ENCODE measurements around the gene POLN. TPM values are rescaled to one million over a fixed set of nuclear protein-coding genes. Genes with fewer than 3 reads are reported as not detected.

The POLN gene
- total and polyA plus RNA-seq, 2 donors from 2014 or later = 1.3 to 3.8 TPM

DNA sequence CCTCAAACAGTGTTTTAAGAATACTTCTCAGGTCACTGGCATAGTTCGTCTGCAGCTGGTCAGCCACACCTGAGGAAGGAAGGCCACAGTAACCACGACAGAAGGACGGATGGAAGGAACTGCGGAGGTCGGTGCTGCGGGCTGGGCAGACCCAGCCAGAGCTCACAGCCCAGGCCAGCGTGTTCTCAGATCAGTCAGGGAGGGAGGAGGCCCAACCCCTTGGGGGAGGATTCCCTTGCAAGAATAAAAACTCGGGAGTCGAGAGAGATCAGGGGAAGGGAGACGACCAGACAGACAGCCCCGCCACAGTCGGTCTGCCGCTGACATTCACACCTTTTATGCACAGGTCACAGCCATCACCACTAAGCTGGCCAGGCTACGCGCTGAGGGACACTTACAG lies 31.3 kb upstream of the POLN start:
- Histone ChIP-seq H3K36me3 (ENCODE audit: control insufficient read depth in 2 of 3, insufficient read depth in 3 of 3, low read length in 3 of 3) (peaks cover 0 to 2% (median 0%) of the 10 kb centered on the region in 3 donors), H3K27me3 (ENCODE audit: control insufficient read depth, insufficient read depth, low read length) (no peaks in the 10 kb centered on the region), H3K4me3 (ENCODE audit: low read length in 3 of 3) (no peak overlapping the region), H3K4me1 (ENCODE audit: control insufficient read depth in 2 of 3, insufficient read depth in 2 of 3, low read depth in 1 of 3, low read length in 3 of 3) (no peaks in the 10 kb centered on the region), H3K27ac (ENCODE audit: low read depth in 2 of 2, low read length in 2 of 2) (no peak overlapping the region), H3K9ac (ENCODE audit: low read length in 3 of 3) (no peak overlapping the region), H3K9me3 (ENCODE audit: control insufficient read depth in 2 of 3, insufficient read depth in 1 of 3, low read length in 3 of 3) (no peaks in the 10 kb centered on the region)
- TF ChIP-seq, protein P1, sequence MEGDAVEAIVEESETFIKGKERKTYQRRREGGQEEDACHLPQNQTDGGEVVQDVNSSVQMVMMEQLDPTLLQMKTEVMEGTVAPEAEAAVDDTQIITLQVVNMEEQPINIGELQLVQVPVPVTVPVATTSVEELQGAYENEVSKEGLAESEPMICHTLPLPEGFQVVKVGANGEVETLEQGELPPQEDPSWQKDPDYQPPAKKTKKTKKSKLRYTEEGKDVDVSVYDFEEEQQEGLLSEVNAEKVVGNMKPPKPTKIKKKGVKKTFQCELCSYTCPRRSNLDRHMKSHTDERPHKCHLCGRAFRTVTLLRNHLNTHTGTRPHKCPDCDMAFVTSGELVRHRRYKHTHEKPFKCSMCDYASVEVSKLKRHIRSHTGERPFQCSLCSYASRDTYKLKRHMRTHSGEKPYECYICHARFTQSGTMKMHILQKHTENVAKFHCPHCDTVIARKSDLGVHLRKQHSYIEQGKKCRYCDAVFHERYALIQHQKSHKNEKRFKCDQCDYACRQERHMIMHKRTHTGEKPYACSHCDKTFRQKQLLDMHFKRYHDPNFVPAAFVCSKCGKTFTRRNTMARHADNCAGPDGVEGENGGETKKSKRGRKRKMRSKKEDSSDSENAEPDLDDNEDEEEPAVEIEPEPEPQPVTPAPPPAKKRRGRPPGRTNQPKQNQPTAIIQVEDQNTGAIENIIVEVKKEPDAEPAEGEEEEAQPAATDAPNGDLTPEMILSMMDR (IDR thresholded peaks at IDR 0.05; ENCODE audit: borderline replicate concordance, extremely low read depth, insufficient read depth) = no peak
- FAIRE-seq (no peak), DNase-seq (peak in 1 of 5 donors; percentile 49)
- intact Hi-C loops (cut with DNase I) = no loop called here

DNA sequence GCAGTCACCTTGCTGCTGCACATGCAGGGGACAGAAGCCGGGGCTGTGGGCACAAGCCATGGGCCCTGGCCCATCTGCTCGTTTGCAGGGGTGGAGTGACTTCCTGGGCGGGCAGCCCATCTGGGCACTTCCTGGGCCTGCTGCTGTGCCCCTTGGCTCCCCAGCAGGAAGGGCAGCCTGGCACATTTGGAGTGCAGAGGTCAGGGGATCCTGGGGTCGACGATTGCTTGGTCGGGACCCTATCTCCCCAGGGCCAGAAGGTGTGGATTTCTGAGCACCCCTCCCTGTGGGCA lies 30.9 kb upstream of the POLN start:
- Histone ChIP-seq H3K4me3 (ENCODE audit: low read length in 3 of 3) (no peak overlapping the region), H3K4me1 (ENCODE audit: control insufficient read depth in 2 of 3, insufficient read depth in 2 of 3, low read depth in 1 of 3, low read length in 3 of 3) (no peaks in the 10 kb centered on the region), H3K9me3 (ENCODE audit: control insufficient read depth in 2 of 3, insufficient read depth in 1 of 3, low read length in 3 of 3) (no peaks in the 10 kb centered on the region), H3K27ac (ENCODE audit: low read depth in 2 of 2, low read length in 2 of 2) (no peak overlapping the region), H3K9ac (ENCODE audit: low read length in 3 of 3) (no peak overlapping the region), H3K36me3 (ENCODE audit: control insufficient read depth in 2 of 3, insufficient read depth in 3 of 3, low read length in 3 of 3) (peaks cover 0 to 2% (median 0%) of the 10 kb centered on the region in 3 donors), H3K27me3 (ENCODE audit: control insufficient read depth, insufficient read depth, low read length) (no peaks in the 10 kb centered on the region)
- DNase-seq = no peak
- TF ChIP-seq, protein P1 (IDR thresholded peaks at IDR 0.05; ENCODE audit: borderline replicate concordance, extremely low read depth, insufficient read depth) = no peak
- no peak for FAIRE-seq
- intact Hi-C loops (cut with DNase I) = no loop called here

DNA sequence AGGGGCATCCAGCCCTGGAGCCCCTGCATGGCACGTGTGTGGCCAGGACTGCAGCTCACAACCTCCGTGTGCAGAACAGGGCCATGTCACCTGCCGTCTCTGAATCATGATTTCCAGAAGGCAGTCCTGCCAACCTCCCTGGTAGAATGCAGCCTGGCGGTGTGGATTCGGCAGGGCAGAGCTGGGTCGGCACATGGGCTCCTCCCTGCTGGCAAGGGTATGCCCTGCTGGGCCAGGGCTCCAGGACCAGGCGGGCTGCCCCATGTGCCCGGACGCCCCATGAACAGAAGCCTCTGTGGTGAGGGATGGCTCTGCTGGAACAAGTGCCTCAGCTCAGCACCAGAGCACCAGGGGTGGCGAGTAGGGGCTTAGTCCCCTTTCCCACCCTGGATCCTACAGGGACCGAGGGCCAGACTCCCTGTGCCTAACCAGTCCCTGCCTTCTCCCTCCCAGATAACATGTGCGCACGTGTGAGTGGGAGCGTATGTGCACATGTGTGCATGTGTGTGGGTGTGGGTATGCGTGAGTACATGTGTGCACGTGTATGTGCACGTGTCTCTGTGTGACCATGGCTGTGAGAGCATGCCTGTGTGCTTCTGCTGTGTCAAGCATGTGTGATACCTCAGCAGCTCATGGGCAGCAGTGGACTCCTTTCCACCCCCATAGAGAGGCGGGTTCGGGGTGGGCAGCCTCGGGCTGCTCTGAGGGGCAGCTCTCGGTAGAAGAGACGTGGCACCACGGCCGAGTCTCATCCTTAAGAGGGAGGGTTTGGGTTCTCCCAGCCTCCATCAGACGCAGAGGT lies 30.3 kb upstream of the POLN start:
- Histone ChIP-seq H3K36me3 (ENCODE audit: control insufficient read depth in 2 of 3, insufficient read depth in 3 of 3, low read length in 3 of 3) (peaks cover 0 to 2% (median 0%) of the 10 kb centered on the region in 3 donors), H3K4me1 (ENCODE audit: control insufficient read depth in 2 of 3, insufficient read depth in 2 of 3, low read depth in 1 of 3, low read length in 3 of 3) (no peaks in the 10 kb centered on the region), H3K4me3 (ENCODE audit: low read length in 3 of 3) (no peak overlapping the region), H3K9me3 (ENCODE audit: control insufficient read depth in 2 of 3, insufficient read depth in 1 of 3, low read length in 3 of 3) (no peaks in the 10 kb centered on the region), H3K9ac (ENCODE audit: low read length in 3 of 3) (no peak overlapping the region), H3K27me3 (ENCODE audit: control insufficient read depth, insufficient read depth, low read length) (no peaks in the 10 kb centered on the region), H3K27ac (ENCODE audit: low read depth in 2 of 2, low read length in 2 of 2) (no peak overlapping the region)
- peak in 1 of 5 donors; percentile 56 for DNase-seq
- intact Hi-C loops (cut with DNase I) = no loop called here
- TF ChIP-seq, protein P1 (IDR thresholded peaks at IDR 0.05; ENCODE audit: borderline replicate concordance, extremely low read depth, insufficient read depth) = no peak
- no peak for FAIRE-seq
